Muscle of leg (tissue), 11 donors: ENCODE results near the gene GSTO1. TPM values are rescaled to one million over a fixed set of nuclear protein-coding genes. Genes with fewer than 3 reads are reported as not detected.

Experiments
- DNase-seq: peaks from one replicate; pipeline ENCODE4 v3.0.0; 2013
- H3K27ac ChIP-seq: one replicate; pipeline ENCODE4 v1.5.1; 2013; ENCODE audit warnings: mild to moderate bottlenecking, low read length, control low read depth
- H3K27me3 ChIP-seq: one replicate; pipeline ENCODE4 v1.6.1; 2013; ENCODE audit warnings: low read length; ENCODE audit not compliant: control insufficient read depth, insufficient read depth
- H3K36me3 ChIP-seq: one replicate; pipeline ENCODE4 v1.6.1; 2013; ENCODE audit warnings: low read length; ENCODE audit not compliant: control insufficient read depth, insufficient read depth
- H3K4me1 ChIP-seq: one replicate; pipeline ENCODE4 v1.6.1; 2013; ENCODE audit warnings: low read length; ENCODE audit not compliant: control insufficient read depth, insufficient read depth
- H3K4me3 ChIP-seq: one replicate; pipeline ENCODE4 v1.5.1; 2013; ENCODE audit warnings: low read length, control low read depth
- H3K9me3 ChIP-seq: replicated peaks from 2 replicates; pipeline ENCODE4 v1.6.1; 2013; ENCODE audit warnings: low read depth, low read length; ENCODE audit not compliant: control insufficient read depth
- WGBS: methylation state at CpG from one replicate; pipeline ENCODE4 v1.1.5; 2013; ENCODE audit warnings: missing lambda C conversion rate; ENCODE audit not compliant: insufficient coverage; 5-methylcytosine and 5-hydroxymethylcytosine counted together
- polyA plus RNA-seq, 8 donors: library from polyadenylated mRNA; unstranded; fragments of 120-200 nt; gene quantifications; one replicate each; pipeline versions ENCODE4 v1.2.1 to v1.2.3, GENCODE V29; 2013; ENCODE audit warnings: inconsistent platforms in 1 of 8, low replicate concordance in 1 of 8; ENCODE audit not compliant: insufficient read length in 8 of 8, insufficient read depth in 1 of 8
- total RNA-seq: library from RNA; stranded (reverse); fragments of 120-200 nt; gene quantifications from one replicate; pipeline ENCODE4 v1.2.4, GENCODE V29; 2013

The GSTO1 gene
- total and polyA plus RNA-seq, 9 donors, result 37.5 to 50.7 (median 45.2) TPM

- Histone ChIP-seq H3K27me3 (peaks cover 3% of the 10 kb centered on the region), H3K4me3 (no peak overlapping the region), H3K36me3 (no peaks in the 10 kb centered on the region), H3K27ac (no peak overlapping the region), H3K9me3 (no peaks in the 10 kb centered on the region), H3K4me1 (no peaks in the 10 kb centered on the region)
- peak; percentile 95 for DNase-seq
- WGBS, result 0% methylated on average over 16 of the region's 26 CpGs
Measured at GRCh38 chr10:104291439-104291951, 36.8 kb downstream of the GSTO1 start.

- Histone ChIP-seq H3K9me3 (no peaks in the 10 kb centered on the region), H3K4me3 (no peak overlapping the region), H3K27me3 (peaks cover 3% of the 10 kb centered on the region), H3K27ac (no peak overlapping the region), H3K4me1 (no peaks in the 10 kb centered on the region), H3K36me3 (no peaks in the 10 kb centered on the region)
- 14% methylated on average over 1 of the region's 2 CpGs for WGBS
- DNase-seq, result no peak
Measured at GRCh38 chr10:104293011-104293410, 38.3 kb downstream of the GSTO1 start.

- no peak for DNase-seq
- Histone ChIP-seq H3K4me1 (peaks cover under 1% of the 10 kb centered on the region), H3K27ac (no peak overlapping the region), H3K36me3 (no peaks in the 10 kb centered on the region), H3K27me3 (peaks cover 3% of the 10 kb centered on the region), H3K4me3 (no peak overlapping the region), H3K9me3 (no peaks in the 10 kb centered on the region)
- 95% methylated on average over 3 of the region's 5 CpGs for WGBS
Measured at GRCh38 chr10:104293781-104294321, 39.2 kb downstream of the GSTO1 start.

- Histone ChIP-seq H3K27me3 (no peaks in the 10 kb centered on the region), H3K36me3 (no peaks in the 10 kb centered on the region), H3K27ac (no peak overlapping the region), H3K9me3 (no peaks in the 10 kb centered on the region), H3K4me3 (no peak overlapping the region), H3K4me1 (peaks cover 24% of the 10 kb centered on the region)
- DNase-seq, result no peak
- over 99% methylated on average over 10 of the region's 10 CpGs for WGBS
Measured at GRCh38 chr10:104296687-104297436, 42.2 kb downstream of the GSTO1 start.

GRCh38 chr10:104297697-104298660 lies 43.3 kb downstream of the GSTO1 start:
- DNase-seq, result no peak
- no peaks in the 10 kb centered on the region for H3K36me3 ChIP-seq
- no peak overlapping the region for H3K4me3 ChIP-seq
- H3K27ac ChIP-seq, result no peak overlapping the region
- no peaks in the 10 kb centered on the region for H3K27me3 ChIP-seq
- peaks cover 24% of the 10 kb centered on the region for H3K4me1 ChIP-seq
- WGBS, result 53% methylated on average over 9 of the region's 17 CpGs
- no peaks in the 10 kb centered on the region for H3K9me3 ChIP-seq

- peak; percentile 67 for DNase-seq
- no peaks in the 10 kb centered on the region for H3K36me3 ChIP-seq
- H3K4me1 ChIP-seq, result peaks cover 24% of the 10 kb centered on the region
- no peak overlapping the region for H3K4me3 ChIP-seq
- 40% methylated on average over 10 of the region's 13 CpGs for WGBS
- no peaks in the 10 kb centered on the region for H3K27me3 ChIP-seq
- H3K27ac ChIP-seq, result peak overlapping the region; percentile 65
- H3K9me3 ChIP-seq, result no peaks in the 10 kb centered on the region
Measured at GRCh38 chr10:104299031-104299904, 44.6 kb downstream of the GSTO1 start.

- 27% methylated on average over 7 of the region's 12 CpGs for WGBS
- Histone ChIP-seq H3K36me3 (no peaks in the 10 kb centered on the region), H3K4me3 (no peak overlapping the region), H3K4me1 (peaks cover 27% of the 10 kb centered on the region), H3K27me3 (no peaks in the 10 kb centered on the region), H3K27ac (peak overlapping the region; percentile 69), H3K9me3 (no peaks in the 10 kb centered on the region)
- DNase-seq, result peak; percentile 91
Measured at GRCh38 chr10:104300002-104300735, 45.5 kb downstream of the GSTO1 start.

GRCh38 chr10:104300736-104301292 lies 46.1 kb downstream of the GSTO1 start:
- H3K4me1 ChIP-seq, result peaks cover 33% of the 10 kb centered on the region
- H3K27ac ChIP-seq, result peak overlapping the region; percentile 69
- H3K36me3 ChIP-seq, result no peaks in the 10 kb centered on the region
- no peaks in the 10 kb centered on the region for H3K27me3 ChIP-seq
- no peaks in the 10 kb centered on the region for H3K9me3 ChIP-seq
- no peak overlapping the region for H3K4me3 ChIP-seq
- WGBS, result 15% methylated on average over 6 of the region's 7 CpGs
- DNase-seq, result peak; percentile 87
